ENCODE data around the gene SMIM27.

The SMIM27 gene

DNA sequence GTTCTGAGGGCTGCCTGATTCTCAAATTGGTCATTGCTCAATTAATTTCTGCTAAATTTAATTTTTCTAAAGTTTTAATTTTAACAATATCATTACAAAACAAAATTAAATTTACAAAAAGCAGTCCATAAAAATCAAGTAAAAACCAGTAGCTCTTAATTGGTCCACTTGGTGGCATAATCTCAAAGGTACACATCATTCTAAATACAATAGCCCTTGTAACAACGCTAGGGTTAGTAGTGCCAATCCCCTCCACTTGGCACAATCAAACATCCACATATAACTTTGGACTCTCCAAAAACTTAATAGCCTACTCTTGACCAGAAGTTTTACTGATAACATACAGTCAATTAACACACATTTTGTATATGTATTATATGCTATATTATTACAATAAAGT lies 22.7 kb downstream of the SMIM27 start:
- TF ChIP-seq CTCF (IDR thresholded peaks at IDR 0.05; ENCODE audit: insufficient read depth, low read length) (no peak), SPI1 (IDR thresholded peaks at IDR 0.05; ENCODE audit: borderline replicate concordance, low read depth) (no peak)

GRCh38 chr9:32577316-32577715 lies 25.2 kb downstream of the SMIM27 start:
- H3K27me3 ChIP-seq (ENCODE audit: insufficient read depth, poor library complexity, severe bottlenecking): peaks cover 3% of the 10 kb centered on the region
- no peak overlapping the region for H3K27ac ChIP-seq (replicated peaks)
- no peak for TF ChIP-seq GABPA (IDR thresholded peaks at IDR 0.05; ENCODE audit: low read depth)
- no peak for TF ChIP-seq SPI1 (IDR thresholded peaks at IDR 0.05; ENCODE audit: borderline replicate concordance, low read depth)
- TF ChIP-seq, protein P1, sequence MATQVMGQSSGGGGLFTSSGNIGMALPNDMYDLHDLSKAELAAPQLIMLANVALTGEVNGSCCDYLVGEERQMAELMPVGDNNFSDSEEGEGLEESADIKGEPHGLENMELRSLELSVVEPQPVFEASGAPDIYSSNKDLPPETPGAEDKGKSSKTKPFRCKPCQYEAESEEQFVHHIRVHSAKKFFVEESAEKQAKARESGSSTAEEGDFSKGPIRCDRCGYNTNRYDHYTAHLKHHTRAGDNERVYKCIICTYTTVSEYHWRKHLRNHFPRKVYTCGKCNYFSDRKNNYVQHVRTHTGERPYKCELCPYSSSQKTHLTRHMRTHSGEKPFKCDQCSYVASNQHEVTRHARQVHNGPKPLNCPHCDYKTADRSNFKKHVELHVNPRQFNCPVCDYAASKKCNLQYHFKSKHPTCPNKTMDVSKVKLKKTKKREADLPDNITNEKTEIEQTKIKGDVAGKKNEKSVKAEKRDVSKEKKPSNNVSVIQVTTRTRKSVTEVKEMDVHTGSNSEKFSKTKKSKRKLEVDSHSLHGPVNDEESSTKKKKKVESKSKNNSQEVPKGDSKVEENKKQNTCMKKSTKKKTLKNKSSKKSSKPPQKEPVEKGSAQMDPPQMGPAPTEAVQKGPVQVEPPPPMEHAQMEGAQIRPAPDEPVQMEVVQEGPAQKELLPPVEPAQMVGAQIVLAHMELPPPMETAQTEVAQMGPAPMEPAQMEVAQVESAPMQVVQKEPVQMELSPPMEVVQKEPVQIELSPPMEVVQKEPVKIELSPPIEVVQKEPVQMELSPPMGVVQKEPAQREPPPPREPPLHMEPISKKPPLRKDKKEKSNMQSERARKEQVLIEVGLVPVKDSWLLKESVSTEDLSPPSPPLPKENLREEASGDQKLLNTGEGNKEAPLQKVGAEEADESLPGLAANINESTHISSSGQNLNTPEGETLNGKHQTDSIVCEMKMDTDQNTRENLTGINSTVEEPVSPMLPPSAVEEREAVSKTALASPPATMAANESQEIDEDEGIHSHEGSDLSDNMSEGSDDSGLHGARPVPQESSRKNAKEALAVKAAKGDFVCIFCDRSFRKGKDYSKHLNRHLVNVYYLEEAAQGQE (IDR thresholded peaks at IDR 0.05; ENCODE audit: insufficient replicate concordance, low read depth): no peak
- no peak for TF ChIP-seq POLR2AphosphoS5 (IDR thresholded peaks at IDR 0.05; ENCODE audit: low read depth)
- TF ChIP-seq CTCF (IDR thresholded peaks at IDR 0.05; ENCODE audit: insufficient read depth, low read length): no peak
- H3K4me3 ChIP-seq (replicated peaks; ENCODE audit: insufficient read depth, low read length): no peak overlapping the region
- no peak for DNase-seq (ENCODE audit: low read depth in 1 of 2, low spot score in 1 of 2)

More for the DNA sequence above, 22.7 kb downstream of the SMIM27 start:
- Histone ChIP-seq H3K27me3 (ENCODE audit: insufficient read depth, poor library complexity, severe bottlenecking) (peaks cover 3% of the 10 kb centered on the region), H3K4me3 (replicated peaks; ENCODE audit: insufficient read depth, low read length) (no peak overlapping the region), H3K27ac (replicated peaks) (no peak overlapping the region)
- no peak for DNase-seq (ENCODE audit: low read depth in 1 of 2, low spot score in 1 of 2)

DNA sequence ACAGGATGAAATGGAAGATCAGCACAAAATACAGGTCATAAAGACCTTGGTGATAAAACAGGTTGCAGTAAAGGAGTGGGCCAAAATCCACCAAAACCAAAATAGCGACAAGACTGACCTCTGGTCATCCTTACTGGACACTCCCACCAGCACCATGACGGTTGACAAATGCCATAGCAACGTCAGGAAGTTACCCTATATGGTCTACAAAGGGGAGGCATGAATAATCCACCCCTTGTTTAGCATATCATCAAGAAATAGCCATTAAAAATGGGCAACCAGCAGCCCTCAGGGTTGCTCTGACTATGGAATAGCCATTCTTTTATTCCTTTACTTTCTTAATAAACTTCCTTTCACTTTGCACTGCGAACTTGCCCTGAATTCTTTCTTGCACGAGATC lies 26.8 kb downstream of the SMIM27 start:
- TF ChIP-seq CTCF (IDR thresholded peaks at IDR 0.05; ENCODE audit: insufficient read depth, low read length) (no peak), SPI1 (IDR thresholded peaks at IDR 0.05; ENCODE audit: borderline replicate concordance, low read depth) (no peak), POLR2AphosphoS5 (IDR thresholded peaks at IDR 0.05; ENCODE audit: low read depth) (no peak), GABPA (IDR thresholded peaks at IDR 0.05; ENCODE audit: low read depth) (no peak)
- TF ChIP-seq, protein P1 (IDR thresholded peaks at IDR 0.05; ENCODE audit: insufficient replicate concordance, low read depth): no peak
- Histone ChIP-seq H3K27me3 (ENCODE audit: insufficient read depth, poor library complexity, severe bottlenecking) (peaks cover 7% of the 10 kb centered on the region), H3K27ac (replicated peaks) (no peak overlapping the region), H3K4me3 (replicated peaks; ENCODE audit: insufficient read depth, low read length) (no peak overlapping the region)
- no peak for DNase-seq (ENCODE audit: low read depth in 1 of 2, low spot score in 1 of 2)

DNA sequence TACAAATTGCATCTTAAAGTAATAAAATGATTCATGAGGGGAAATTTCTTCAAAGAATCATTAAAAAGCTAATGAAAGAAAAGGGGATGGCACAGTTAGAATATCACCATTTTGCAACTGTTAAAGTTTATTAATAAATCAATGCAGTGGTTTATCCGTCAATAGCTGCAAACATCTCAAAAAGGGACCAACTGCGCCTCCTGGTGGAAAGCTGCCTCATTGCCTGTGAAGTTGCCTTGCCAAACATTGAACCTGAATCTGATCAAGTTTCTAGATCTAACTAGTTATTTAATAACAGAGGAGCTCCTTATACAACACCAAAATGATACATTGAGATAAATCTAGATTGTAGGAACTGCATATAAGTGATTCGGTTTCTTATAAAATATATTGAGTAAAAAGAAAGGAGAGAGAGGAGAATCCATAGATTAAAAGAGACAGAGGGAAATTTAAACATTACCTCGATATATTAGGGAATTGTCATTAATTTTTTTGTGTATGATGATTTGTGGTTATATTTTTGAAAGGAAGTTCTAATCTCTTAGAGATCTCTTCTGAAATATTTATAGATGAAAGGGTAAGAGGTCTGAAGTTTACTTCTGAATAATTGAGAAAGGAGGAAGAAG lies 27.7 kb downstream of the SMIM27 start:
- Histone ChIP-seq H3K4me3 (replicated peaks; ENCODE audit: insufficient read depth, low read length) (no peak overlapping the region), H3K27me3 (ENCODE audit: insufficient read depth, poor library complexity, severe bottlenecking) (peaks cover 7% of the 10 kb centered on the region), H3K27ac (replicated peaks) (no peak overlapping the region)
- no peak for TF ChIP-seq SPI1 (IDR thresholded peaks at IDR 0.05; ENCODE audit: borderline replicate concordance, low read depth)
- TF ChIP-seq CTCF (IDR thresholded peaks at IDR 0.05; ENCODE audit: insufficient read depth, low read length): peak; percentile 92
- no peak for TF ChIP-seq GABPA (IDR thresholded peaks at IDR 0.05; ENCODE audit: low read depth)
- DNase-seq (ENCODE audit: low read depth in 1 of 2, low spot score in 1 of 2): peak in 1 of 2 experiments; percentile 56
